DOHH2 (cell line): ENCODE data around the gene BCL2L11.

Experiments used
- EZH2phosphoT487 ChIP-seq: fragments of 200-600 bp; sonication (generic); IDR thresholded peaks from 2 replicates; pipeline ENCODE4 v1.6.1; 2017; ENCODE audit warnings: borderline replicate concordance, mild to moderate bottlenecking, antibody characterized with exemption, low read length, moderate library complexity, mixed read lengths
- TF ChIP-seq, protein P1 (sequence below): fragments of 200-600 bp; sonication (generic); IDR thresholded peaks from one replicate; pipeline ENCODE4 v1.5.1; 2014; ENCODE audit warnings: antibody characterized with exemption, mild to moderate bottlenecking, low read depth, low read length; ENCODE audit not compliant: poor library complexity, severe bottlenecking

DNA sequence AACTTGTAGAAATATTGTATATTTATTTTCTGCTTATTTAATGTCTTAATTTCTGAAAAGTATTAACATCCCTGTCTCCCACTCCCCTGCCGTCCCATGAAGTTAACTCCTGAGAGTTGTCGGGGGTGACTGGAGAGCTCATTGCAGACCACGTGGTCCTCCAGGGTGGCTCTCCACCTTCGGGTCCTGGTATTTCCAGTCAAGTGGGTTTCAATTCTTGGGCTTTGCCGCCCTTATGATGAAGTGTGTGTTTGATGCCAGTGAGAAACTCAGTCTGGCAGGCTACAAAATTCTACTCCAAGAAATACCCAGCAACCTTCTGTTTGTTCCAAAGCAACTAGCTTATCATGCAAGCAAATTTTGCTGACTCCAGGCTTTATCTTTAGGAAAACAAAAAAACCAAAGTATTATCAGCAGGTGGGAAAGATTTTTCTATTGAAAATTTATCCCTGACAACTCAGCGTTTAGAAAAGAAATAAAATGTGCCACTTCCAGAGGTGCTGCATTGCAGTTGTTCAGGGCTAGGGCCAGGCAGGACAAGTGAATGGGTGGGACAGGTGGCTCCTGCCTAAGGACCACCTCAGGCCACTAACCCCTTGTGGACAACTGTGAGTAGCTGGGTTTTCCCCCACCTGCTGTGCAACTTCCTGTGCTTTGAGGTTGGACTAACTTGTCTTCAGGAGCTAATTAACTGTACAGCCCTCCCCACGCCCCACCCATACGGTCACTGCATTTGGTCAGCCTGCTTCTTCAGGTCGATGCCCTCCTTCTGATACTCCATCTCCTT lies 46.6 kb downstream of the BCL2L11 start:
- TF ChIP-seq, protein P1, sequence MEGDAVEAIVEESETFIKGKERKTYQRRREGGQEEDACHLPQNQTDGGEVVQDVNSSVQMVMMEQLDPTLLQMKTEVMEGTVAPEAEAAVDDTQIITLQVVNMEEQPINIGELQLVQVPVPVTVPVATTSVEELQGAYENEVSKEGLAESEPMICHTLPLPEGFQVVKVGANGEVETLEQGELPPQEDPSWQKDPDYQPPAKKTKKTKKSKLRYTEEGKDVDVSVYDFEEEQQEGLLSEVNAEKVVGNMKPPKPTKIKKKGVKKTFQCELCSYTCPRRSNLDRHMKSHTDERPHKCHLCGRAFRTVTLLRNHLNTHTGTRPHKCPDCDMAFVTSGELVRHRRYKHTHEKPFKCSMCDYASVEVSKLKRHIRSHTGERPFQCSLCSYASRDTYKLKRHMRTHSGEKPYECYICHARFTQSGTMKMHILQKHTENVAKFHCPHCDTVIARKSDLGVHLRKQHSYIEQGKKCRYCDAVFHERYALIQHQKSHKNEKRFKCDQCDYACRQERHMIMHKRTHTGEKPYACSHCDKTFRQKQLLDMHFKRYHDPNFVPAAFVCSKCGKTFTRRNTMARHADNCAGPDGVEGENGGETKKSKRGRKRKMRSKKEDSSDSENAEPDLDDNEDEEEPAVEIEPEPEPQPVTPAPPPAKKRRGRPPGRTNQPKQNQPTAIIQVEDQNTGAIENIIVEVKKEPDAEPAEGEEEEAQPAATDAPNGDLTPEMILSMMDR = no peak
- no peak for TF ChIP-seq EZH2phosphoT487
